ENCODE measurements around the gene SFXN2.
"Not testable (repeated sequence)": the region's sequence is repeated elsewhere in the genome, so short reads cannot be mapped to it uniquely, and the experiment has no call there.

SFXN2 gene

DNA sequence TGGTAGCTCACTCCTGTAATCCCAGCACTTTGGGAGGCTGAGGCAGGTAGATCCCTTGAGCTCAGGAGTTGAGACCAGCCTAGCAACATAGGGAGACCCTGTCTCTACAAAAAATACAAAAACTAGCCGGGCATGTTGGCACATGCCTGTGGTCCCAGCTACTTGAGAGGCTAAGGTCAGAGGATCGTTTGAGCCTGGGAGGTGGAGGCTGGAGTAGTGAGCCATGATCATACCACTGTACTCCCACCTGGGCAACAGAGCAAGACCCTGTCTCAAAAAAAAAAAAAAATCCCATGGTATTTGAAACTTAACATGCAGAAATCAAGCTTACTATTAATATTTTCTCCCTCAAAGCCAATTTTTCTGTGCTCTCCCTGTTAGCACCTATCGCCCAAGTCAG, 5.9 kb downstream of the SFXN2 start:
- DNase-seq (ENCODE audit: low read depth in 3 of 3), result no peak

DNA sequence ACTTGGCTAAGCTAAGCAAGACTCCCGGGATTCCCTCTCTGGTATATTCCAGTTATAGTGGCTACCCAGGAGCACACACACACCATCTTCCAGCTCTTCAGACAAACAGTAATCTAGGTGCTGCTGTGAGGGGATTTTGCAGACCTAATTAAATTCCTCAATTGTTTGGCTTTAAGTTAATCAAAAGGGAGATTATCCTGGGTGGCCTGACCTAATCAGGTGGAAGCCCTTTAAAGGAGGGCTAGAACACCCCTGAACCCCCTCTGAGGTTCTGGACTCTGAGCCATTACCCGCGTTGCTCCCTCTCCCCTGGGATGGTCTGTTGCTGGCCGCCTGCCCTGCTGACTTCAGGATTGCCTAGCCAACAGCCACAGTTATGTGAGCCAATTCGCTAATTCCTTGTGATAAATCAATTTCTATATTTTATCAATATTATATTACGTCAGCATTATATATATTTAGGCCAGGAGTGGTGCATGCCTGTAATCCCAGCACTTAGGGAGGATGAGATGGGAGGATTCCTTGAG, 6.4 kb downstream of the SFXN2 start:
- no peak for DNase-seq (ENCODE audit: low read depth in 3 of 3)

GRCh38 chr10:102721954-102722353, 7.5 kb downstream of the SFXN2 start:
- no peak for DNase-seq (ENCODE audit: low read depth in 3 of 3)

DNA sequence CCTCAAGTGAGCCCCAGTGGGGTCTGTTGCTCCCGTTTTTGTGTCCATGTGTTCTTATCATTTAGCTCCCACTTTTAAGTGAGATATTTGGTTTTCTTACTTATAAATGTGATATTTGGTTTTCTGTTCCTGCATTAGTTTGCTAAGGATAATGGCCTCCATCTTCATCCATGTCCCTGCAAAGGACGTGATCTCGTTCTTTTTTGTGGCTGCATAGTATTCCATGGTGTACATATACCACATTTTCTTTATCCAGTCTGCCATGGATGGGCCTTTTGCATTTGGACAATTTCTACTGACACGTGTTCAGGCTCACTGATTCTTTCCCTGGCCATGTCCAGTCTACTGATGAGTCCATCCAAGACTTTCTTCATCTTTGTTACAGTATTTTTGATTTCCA, 9.6 kb downstream of the SFXN2 start:
- no peak for DNase-seq (ENCODE audit: low read depth in 3 of 3)

DNA sequence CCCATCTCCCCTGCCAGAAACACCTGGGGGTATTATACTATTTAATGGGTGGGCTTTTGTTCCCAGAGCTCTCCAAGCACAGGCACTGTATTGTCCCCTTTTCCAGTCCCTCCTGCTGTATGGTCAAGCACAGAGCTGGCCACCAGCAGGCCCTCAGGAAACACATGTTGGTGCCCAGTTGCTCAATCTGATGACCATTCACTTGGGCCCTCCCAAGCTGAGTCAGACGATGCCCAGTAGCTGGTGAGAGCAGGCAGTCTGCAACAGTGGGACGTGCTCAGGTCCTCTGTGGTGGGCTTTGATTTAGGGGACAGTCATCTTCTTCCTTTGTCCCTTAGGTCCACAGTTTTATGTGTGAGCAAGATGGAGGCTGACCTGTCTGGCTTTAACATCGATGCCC, 11.8 kb downstream of the SFXN2 start:
- no peak for DNase-seq (ENCODE audit: low read depth in 3 of 3)

DNA sequence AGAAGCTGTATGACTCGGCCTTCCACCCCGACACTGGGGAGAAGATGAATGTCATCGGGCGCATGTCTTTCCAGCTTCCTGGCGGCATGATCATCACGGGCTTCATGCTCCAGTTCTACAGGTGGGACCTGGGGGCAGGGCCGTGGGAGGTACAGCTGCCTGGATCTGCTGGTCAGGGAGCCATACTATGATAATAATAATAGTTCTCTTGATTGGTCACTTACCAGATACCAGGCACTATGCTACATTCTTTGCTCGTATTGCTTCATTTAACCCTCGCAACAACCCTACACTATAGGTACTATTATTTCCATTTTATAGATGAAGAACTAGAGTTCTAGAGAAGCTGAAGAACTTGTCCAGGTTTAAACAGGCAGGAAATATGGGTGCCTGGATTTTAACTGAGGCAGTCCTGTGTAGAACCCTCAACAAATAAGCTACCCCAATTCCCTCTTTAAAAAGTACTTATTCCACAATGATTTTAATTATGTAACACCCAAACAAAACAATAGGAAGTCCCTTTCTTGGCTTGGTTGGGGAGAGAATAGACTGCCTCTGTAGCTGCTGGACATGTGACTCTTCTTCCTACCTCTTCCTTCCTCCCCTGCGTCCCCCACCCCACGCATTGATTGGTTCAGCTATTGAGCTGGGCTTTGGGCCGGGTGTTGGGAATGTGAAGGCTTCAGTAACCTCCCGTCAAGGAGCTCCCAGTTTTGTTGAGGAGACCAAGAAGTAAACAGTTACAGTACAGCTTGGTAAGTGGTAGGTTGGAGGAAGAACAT, 12.8 kb downstream of the SFXN2 start:
- DNase-seq (ENCODE audit: low read depth in 3 of 3), result no peak

DNA sequence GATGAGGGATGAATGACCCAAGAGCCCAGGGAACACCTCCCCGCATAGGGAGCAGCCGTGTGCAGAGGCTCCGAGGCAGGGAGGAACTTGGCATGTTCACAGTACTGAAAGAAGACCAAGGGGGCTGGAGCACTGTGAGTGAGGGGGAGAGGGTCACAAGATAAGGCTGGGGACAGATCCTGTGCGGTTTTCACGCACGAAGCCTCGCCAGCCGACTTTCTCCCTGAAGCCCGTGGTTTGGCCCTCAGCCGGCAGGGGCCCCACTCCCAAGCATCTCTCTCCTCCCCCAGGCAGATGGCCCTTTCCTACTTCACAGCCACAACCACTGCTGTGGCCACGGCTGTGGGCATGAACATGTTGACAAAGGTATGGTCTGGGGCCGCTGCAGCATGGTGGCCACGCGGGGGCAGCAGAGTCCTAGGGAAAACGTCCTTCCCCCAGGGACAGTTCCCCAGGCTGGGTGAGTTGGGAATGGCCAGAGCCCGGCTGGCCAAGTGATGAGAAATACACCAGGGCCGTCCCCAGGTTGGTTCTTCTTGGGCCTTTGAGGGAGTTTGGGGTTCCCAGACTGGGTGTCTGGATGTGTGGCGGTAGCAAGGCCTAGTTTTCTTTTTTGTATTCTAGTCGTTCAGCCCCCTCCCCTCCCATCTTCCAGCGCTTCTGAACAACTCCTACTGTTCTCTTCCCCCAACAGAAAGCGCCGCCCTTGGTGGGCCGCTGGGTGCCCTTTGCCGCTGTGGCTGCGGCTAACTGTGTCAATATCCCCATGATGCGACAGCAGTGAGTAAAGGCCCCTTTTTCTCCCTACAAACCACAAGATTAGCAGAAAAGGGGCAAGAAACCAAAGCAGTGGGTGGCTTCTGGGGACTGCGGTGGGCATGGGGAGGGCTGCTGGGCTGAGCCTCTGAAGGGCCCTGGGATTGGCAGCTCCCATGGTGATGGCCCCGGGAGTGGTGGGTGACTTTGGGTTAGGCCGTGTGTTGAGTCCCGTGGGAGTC, 14.9 kb downstream of the SFXN2 start:
- peak in 2 of 3 experiments; percentile 15 to 27 for DNase-seq (ENCODE audit: low read depth in 3 of 3)

DNA sequence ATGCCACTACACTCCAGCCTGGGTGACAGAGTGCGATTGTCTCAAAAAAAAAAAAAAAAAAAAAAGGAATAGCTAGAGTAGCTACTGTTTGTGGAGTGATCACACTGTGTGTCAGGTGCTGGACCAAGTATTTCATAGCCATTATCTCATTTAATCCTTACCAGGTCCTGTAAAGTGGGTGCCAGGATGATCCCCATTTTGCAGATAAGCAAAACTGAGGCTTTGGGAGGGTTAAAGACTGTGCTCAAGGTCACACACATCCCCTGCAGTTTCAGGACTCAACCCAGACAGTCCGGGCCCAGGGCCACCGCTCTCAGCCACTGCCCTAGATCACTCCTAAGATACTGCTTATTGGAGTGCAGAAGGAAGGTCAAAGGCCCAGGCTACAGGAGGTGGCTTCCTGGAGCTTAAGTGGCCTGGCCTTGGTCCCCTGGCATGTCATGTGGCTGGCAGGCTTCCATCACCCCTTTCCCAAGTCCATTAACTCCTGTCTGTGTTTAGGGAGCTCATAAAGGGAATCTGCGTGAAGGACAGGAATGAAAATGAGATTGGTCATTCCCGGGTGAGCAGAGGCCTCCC, 16.9 kb downstream of the SFXN2 start:
- DNase-seq (ENCODE audit: low read depth in 3 of 3), result no peak

GRCh38 chr10:102732661-102733060, 18.2 kb downstream of the SFXN2 start:
- DNase-seq (ENCODE audit: low read depth in 3 of 3), result no peak

DNA sequence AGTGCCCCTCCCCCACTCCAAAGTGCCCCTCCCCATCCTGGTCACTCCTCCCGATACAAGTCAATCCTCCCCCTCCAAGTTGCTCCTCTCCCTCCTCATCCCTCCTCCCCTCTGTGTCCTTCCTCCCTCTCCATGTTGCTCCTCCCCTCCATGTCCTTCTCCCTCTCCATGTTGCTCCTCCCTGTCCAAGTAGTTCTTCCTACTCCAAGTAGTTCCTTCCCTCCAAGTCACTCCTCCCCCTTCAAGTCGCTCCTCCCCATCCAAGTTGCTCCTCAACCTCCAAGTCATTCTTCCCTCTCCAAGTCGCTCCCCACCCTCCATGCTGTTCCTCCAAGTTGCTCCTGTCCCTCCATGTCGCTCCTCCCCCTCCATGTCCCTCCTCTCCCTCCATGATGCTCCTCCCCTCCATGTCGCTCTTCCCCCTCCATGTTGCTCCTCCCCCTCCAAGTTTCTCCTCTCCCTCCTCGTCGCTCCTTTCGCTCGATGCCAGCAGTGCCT, 20.7 kb downstream of the SFXN2 start:
- no peak for DNase-seq (ENCODE audit: low read depth in 3 of 3)

DNA sequence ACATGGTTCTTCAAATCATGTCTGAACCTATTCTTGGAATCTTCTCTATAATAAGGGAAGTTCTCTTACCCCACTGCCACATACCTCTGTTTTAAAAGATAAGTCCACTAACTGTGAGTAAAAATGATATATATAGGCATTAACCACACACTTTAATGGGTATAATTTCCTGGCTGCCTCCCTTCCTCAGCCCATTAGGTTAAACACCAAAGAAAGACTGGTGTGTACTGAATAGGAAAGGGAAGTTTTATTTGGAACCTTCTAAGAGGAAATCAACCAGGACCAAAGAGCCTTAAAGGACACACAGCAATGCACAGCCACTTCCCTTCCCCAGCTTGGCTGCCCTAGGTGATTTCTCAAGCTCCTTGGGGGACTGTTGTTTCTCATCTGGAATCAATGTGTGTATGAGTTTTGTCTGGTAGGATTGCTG, 24.3 kb downstream of the SFXN2 start:
- DNase-seq (ENCODE audit: low read depth in 3 of 3), result no peak

DNA sequence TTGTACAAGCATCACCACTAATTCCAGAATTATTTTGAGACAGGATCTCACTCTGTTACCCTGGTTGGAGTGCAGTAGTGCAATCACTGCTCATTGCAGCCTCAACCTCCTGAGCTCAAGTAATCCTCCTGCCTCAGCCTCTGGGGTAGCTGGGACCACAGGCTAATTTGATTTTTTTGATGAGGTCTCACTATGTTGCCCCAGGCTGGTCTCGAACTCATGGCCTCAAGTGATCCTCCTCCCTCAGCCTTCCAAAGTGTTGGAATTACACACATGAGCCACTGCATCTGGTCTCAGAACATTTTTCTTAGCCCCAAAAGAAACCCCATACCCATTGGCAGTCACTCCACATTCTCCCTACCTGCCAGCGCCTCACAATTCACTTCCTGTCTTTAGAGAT, 25.8 kb downstream of the SFXN2 start:
- DNase-seq (ENCODE audit: low read depth in 3 of 3), result no peak

DNA sequence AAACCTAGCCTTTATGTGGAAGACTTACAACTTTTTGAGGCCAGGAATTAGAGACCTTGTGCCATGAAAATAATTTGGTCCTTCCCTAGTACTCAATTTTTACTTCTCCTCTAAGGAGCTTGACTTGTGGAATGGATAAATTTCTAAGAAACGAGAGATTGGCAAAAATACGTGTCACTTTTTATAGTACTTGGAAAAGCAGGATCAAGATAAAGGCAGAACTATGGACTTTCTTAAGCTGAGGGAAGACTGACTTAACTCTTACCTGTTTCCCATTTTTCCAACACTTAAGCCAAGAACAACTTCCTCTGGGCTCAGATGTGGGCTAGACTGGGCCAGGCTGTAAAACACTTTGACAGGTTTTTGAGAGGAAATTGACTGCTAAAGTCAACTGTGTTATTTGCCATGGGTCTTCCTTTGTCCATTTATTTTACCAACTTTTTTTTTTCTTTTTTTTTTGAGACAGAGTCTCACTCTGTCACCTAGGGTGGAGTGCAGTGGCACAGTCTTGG, 27.3 kb downstream of the SFXN2 start:
- DNase-seq (ENCODE audit: low read depth in 3 of 3), result no peak

- not testable (repeated sequence) for DNase-seq (ENCODE audit: low read depth in 3 of 3)
Measured at GRCh38 chr10:102742313-102742712, 27.9 kb downstream of the SFXN2 start.

DNA sequence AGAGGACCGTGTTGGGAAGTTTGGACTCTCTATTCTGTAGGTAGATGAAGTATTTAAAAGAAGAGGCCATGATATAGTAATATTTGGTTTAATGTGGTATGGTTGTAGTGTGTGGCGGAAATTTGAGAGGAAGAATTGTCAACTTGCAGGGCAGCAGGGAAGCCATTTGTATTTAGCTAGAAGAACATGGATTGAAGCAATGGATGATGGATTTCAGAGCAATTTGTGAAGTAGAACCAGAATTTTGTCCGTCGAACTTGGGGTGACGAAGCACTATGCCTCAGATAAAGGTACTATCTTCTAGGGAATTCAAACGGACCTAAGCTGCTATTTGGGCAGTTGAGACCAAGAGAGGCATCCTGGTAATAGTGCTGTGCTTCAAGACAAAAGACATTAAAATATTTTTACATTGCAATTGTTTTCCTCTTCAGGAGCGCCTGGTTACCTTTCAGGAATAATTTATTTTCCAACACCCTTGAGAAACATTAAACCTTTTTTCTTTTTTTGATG, 28.7 kb downstream of the SFXN2 start:
- DNase-seq (ENCODE audit: low read depth in 3 of 3), result no peak

- DNase-seq (ENCODE audit: low read depth in 3 of 3), result peak; percentile 84 to 93 (median 91)
Measured at GRCh38 chr10:102743588-102744373, 29.3 kb downstream of the SFXN2 start, which contains the start of gene WBP1L. WBP1L (plus strand) TSS chr10:102743948; CDS start chr10:102744054, 106 bp downstream.

- DNase-seq (ENCODE audit: low read depth in 3 of 3), result no peak
Measured at GRCh38 chr10:102744374-102745051, 30.1 kb downstream of the SFXN2 start.

GRCh38 chr10:102745157-102745556, 30.7 kb downstream of the SFXN2 start:
- no peak for DNase-seq (ENCODE audit: low read depth in 3 of 3)

DNA sequence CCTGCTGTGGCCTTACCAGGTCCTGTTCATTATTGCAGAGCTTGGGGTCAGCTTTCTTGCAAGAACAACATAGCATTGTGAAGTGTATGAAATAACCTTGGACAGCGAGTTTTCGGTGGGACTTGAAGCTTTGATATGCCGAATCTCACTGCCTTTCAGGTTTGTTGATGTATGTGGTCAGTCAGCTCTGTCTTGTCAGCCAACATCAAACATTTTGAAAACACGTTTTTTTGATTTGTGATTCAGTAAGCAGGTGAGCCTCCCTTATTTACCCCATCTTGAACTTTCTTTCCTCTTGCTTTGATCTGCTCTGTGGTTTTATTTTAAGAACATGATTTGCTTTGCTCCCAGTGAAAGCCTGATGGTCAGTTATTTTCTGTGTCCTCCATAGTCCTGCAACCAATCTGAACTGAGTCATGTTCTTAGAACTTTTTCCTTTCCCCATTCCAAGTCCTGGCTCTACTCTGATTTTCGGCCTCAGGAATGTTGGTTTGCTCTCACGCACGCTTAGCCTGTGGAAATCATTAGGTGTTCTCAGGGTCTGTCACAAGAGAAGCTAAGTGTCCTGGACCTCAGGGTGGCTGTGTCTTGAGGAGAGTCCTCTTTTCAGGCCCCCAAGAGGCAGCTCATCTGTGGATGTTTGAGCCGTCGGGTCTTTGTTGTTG, 38.0 kb downstream of the SFXN2 start:
- DNase-seq (ENCODE audit: low read depth in 3 of 3), result no peak
